Effector CD8-positive, alpha-beta T cell (primary cell): Measurements from ENCODE around the gene PPP3CB.
A peak's percentile ranks its signal among the peaks of the same experiment; 100 is the strongest.
"Not testable (repeated sequence)": the region's sequence is repeated elsewhere in the genome, so short reads cannot be mapped to it uniquely, and the experiment has no call there.

Experiments used
- DNase-seq: peaks from one replicate; lab custom pipeline; 2025; lab: John Stamatoyannopoulos, UW

PPP3CB gene

GRCh38 chr10:73414230-73414945 lies 81.4 kb downstream of the PPP3CB start:
- DNase-seq: no peak

GRCh38 chr10:73413528-73414229 lies 82.1 kb downstream of the PPP3CB start, which contains the start of gene ANXA7:
TSS of gene ANXA7 (minus strand) at chr10:73414058. CDS start at chr10:73400856, 13,202 bp downstream.
- peak; percentile 91 for DNase-seq

- DNase-seq: peak; percentile 17
Measured at GRCh38 chr10:73413108-73413527, 82.7 kb downstream of the PPP3CB start.

DNA sequence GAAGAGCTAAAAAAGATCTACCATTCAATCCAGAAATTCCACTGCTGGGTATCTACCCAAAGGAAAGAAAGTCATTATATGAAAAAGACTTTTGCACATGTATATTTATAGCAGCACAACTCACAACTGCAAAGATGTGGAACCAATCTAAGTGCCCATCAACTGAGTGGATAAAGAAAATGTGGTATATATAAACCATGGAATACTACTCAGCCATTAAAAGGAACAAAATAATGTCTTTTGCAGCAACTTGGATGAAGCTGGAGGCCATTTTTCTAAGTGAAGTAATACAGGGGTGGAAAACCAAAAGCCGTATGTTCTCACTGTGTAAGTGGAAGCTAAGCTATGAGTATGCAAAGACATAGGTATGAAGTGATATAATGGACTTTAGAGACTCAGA lies 84.9 kb downstream of the PPP3CB start:
- no peak for DNase-seq

DNA sequence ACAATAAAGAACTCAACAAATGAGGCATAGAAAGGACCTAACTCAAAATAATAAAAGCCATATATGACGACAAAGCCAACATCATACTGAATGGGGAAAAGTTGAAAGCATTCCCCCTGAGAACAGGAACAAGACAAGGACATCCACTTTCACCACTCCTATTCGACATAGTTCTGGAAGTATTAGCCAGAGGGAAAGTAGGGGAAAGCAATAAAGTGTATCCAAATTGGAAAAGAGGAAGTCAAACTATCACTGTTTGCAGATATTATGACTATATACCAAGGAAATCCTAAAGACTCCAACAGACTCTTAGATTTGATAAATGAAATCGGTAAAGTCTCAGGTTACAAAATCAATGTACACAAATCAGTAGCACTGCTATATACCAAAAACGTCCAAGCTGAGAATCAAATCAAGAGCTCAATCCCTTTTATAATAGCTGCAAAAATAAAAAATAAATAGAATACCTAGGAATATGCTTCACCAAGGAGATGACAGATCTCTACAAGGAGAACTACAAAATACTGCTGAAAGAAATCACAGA lies 86.8 kb downstream of the PPP3CB start:
- no peak for DNase-seq

DNA sequence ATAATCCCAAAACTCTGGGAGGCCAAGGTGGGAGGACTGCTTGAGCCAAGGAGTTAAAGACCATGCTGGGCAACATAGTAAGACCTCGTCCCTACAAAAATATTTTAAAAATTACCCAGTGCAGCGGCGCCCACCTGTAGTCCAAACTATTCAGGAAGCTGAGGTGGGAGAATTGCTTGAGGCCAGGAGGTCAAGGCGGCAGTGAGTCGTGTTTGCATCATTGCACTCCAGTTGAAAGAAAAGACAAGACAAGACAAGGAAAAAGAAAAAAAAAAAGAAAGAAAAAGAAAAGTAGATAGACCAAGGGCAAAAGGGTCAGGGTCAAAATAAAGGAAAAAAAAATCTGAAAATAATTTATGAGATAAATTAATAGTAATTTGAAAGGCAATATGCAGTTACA lies 87.8 kb downstream of the PPP3CB start:
- DNase-seq: no peak

GRCh38 chr10:73407495-73407894 lies 88.3 kb downstream of the PPP3CB start:
- no peak for DNase-seq

- DNase-seq: no peak
Measured at GRCh38 chr10:73406846-73407245, 89.0 kb downstream of the PPP3CB start.

- no peak for DNase-seq
Measured at GRCh38 chr10:73405556-73405955, 90.3 kb downstream of the PPP3CB start.

GRCh38 chr10:73404690-73405089 lies 91.1 kb downstream of the PPP3CB start:
- no peak for DNase-seq

DNA sequence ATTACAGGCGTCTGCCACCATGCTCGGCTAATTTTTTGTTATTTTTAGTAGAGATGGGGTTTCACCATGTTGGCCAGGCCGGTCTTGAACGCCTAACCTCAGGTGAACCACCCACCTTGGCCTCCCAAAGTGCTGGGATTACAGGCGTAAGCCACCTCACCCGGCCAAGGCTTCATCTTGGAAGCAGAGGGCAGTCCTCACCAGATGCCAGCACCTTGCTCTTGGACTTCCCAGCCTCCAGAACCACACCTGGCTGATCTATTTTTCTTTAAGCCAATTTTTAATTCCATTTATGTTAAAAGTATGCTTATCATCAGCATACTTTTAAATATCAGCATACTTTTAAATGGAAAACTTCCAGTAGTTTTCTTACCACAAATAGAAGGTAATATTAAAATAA lies 94.2 kb downstream of the PPP3CB start:
- no peak for DNase-seq

- no peak for DNase-seq
Measured at GRCh38 chr10:73399063-73399462, 96.8 kb downstream of the PPP3CB start.

DNA sequence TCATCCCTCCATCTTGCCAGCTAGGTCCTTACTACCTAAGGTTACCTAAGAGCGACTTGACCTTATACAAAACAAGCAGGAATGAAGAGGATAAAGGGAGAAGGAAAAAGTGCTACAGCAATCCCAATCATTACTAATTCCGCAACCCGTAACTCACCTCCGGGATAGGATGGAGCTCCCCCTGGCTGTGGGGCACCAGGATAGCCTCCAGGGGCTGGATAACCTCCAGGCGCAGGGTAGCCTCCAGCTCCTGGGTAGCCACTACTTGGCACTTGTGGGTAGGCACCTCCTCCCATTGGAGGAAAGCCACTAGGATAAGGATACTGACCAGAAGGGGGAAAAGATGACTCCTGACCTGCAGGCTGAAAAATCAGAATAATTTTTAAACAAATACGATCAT lies 97.8 kb downstream of the PPP3CB start:
- DNase-seq: no peak

- not testable (repeated sequence) for DNase-seq
Measured at GRCh38 chr10:73394325-73394724, 101.5 kb downstream of the PPP3CB start.

DNA sequence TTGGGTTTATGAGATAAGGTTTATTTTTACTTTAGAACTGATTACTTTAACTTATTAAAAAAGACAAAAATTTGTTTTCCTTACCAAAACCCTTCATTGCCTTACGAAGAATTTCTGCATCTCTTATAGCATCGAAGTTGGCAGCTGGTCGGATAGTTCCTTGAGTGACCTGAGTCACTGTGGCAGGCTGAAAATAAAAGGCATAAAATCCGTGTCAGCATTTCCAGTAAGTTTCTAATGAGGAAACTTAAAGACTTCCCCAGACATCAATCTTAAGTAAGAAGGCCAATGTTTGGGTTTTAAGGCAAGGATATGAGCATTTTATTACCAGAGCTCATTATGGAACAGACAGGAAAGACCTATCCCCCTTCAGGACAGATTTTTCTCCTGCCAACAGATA lies 107.6 kb downstream of the PPP3CB start:
- DNase-seq: no peak

- no peak for DNase-seq
Measured at GRCh38 chr10:73386583-73386982, 109.2 kb downstream of the PPP3CB start.
